PFSK-1 (cell line): ENCODE measurements around the gene FOXJ2.

Experiments
- POLR2AphosphoS5 ChIP-seq: IDR thresholded peaks from 2 replicates; pipeline ENCODE4 v1.6.1; 2012; ENCODE audit warnings: low read depth, mild to moderate bottlenecking, control low read depth, low read length, moderate library complexity
- REST ChIP-seq, 2 experiments: IDR thresholded peaks; 2 replicates each; pipeline versions ENCODE4 v1.6.1 to v1.8.0; 2011 to 2012; ENCODE audit warnings: low read depth in 2 of 2, low read length in 2 of 2, control low read depth in 1 of 2, inconsistent platforms in 1 of 2, mild to moderate bottlenecking in 1 of 2, moderate library complexity in 1 of 2; ENCODE audit not compliant: insufficient read depth in 1 of 2
- SIN3A ChIP-seq: IDR thresholded peaks from 2 replicates; pipeline ENCODE4 v1.6.1; 2012; ENCODE audit warnings: mild to moderate bottlenecking, low read length, moderate library complexity, borderline replicate concordance; ENCODE audit not compliant: insufficient read depth
- TAF1 ChIP-seq: IDR thresholded peaks from 2 replicates; pipeline ENCODE4 v1.6.1; 2012; ENCODE audit warnings: low read length, control low read depth, borderline replicate concordance; ENCODE audit not compliant: insufficient read depth

- TF ChIP-seq TAF1 (no peak), POLR2AphosphoS5 (no peak), SIN3A (no peak), REST (IDR thresholded peaks at IDR 0.05; ENCODE audit: insufficient read depth in 1 of 2, low read depth in 2 of 2, low read length in 2 of 2) (no peak)
These were observed 46.6 kb upstream of the FOXJ2 start for GRCh38 chr12:7985802-7986418.
